Measurements from ENCODE around the gene TMEM184A. TPM values are rescaled to one million over a fixed set of nuclear protein-coding genes. Genes with fewer than 3 reads are reported as not detected.

The TMEM184A gene
- polyA plus RNA-seq, 4 donors: 30.0 to 55.0 (median 44.3) TPM

- peak overlapping the region; percentile 31 to 53 (median 42) for H3K4me3 ChIP-seq (ENCODE audit: low read depth in 1 of 3, low read length in 3 of 3)
- no peaks in the 10 kb centered on the region for H3K27me3 ChIP-seq (ENCODE audit: control insufficient read depth in 3 of 3, insufficient read depth in 3 of 3, low read length in 3 of 3)
- FAIRE-seq (no peak), DNase-seq (peak; percentile 91 to 96)
- peak overlapping the region; percentile 91 to 98 (median 92) for H3K27ac ChIP-seq (ENCODE audit: low read depth in 1 of 3, low read length in 2 of 3)
- WGBS, 3 donors: 19 to 33% (median 32%) methylated on average over 47 to 52 of the region's 52 CpGs
- H3K9me3 ChIP-seq (ENCODE audit: control insufficient read depth in 2 of 2, insufficient read depth in 1 of 2, low read depth in 1 of 2, low read length in 1 of 2): no peaks in the 10 kb centered on the region
- H3K4me1 ChIP-seq (ENCODE audit: control insufficient read depth in 3 of 3, insufficient read depth in 2 of 3, low read depth in 1 of 3, low read length in 2 of 3): peaks cover 4 to 47% (median 19%) of the 10 kb centered on the region in 3 donors
- H3K36me3 ChIP-seq (ENCODE audit: control insufficient read depth in 3 of 3, insufficient read depth in 2 of 3, low read depth in 1 of 3, low read length in 3 of 3): peaks cover 10 to 86% (median 17%) of the 10 kb centered on the region in 3 donors
These were observed 19.1 kb downstream of the TMEM184A start for GRCh38 chr7:1536743-1537534.

- DNase-seq (no peak), FAIRE-seq (no peak)
- H3K4me1 ChIP-seq (ENCODE audit: control insufficient read depth in 3 of 3, insufficient read depth in 2 of 3, low read depth in 1 of 3, low read length in 2 of 3): peaks cover 4 to 52% (median 19%) of the 10 kb centered on the region in 3 donors
- peak overlapping the region; percentile 91 to 98 (median 92) for H3K27ac ChIP-seq (ENCODE audit: low read depth in 1 of 3, low read length in 2 of 3)
- H3K9me3 ChIP-seq (ENCODE audit: control insufficient read depth in 2 of 2, insufficient read depth in 1 of 2, low read depth in 1 of 2, low read length in 1 of 2): no peaks in the 10 kb centered on the region
- no peaks in the 10 kb centered on the region for H3K27me3 ChIP-seq (ENCODE audit: control insufficient read depth in 3 of 3, insufficient read depth in 3 of 3, low read length in 3 of 3)
- 65 to 75% (median 72%) methylated on average over 7 of the region's 7 CpGs for WGBS, 3 donors
- peaks cover 10 to 80% (median 17%) of the 10 kb centered on the region in 3 donors for H3K36me3 ChIP-seq (ENCODE audit: control insufficient read depth in 3 of 3, insufficient read depth in 2 of 3, low read depth in 1 of 3, low read length in 3 of 3)
- H3K4me3 ChIP-seq (ENCODE audit: low read depth in 1 of 3, low read length in 3 of 3): peak overlapping the region in 1 of 3 donors; percentile 53
These were observed 19.6 kb downstream of the TMEM184A start for GRCh38 chr7:1536455-1536742.

- Histone ChIP-seq H3K4me3 (ENCODE audit: low read depth in 1 of 3, low read length in 3 of 3) (no peak overlapping the region), H3K9me3 (ENCODE audit: control insufficient read depth in 2 of 2, insufficient read depth in 1 of 2, low read depth in 1 of 2, low read length in 1 of 2) (no peaks in the 10 kb centered on the region), H3K4me1 (ENCODE audit: control insufficient read depth in 3 of 3, insufficient read depth in 2 of 3, low read depth in 1 of 3, low read length in 2 of 3) (peaks cover 4 to 53% (median 19%) of the 10 kb centered on the region in 3 donors), H3K36me3 (ENCODE audit: control insufficient read depth in 3 of 3, insufficient read depth in 2 of 3, low read depth in 1 of 3, low read length in 3 of 3) (peaks cover 10 to 75% (median 14%) of the 10 kb centered on the region in 3 donors), H3K27me3 (ENCODE audit: control insufficient read depth in 3 of 3, insufficient read depth in 3 of 3, low read length in 3 of 3) (no peaks in the 10 kb centered on the region), H3K27ac (ENCODE audit: low read depth in 1 of 3, low read length in 2 of 3) (peak overlapping the region; percentile 17 to 98 (median 91))
- WGBS, 3 donors: 85 to 87% (median 86%) methylated on average over 42 of the region's 42 CpGs
- DNase-seq: no peak
- no peak for FAIRE-seq
These were observed 20.1 kb downstream of the TMEM184A start for GRCh38 chr7:1535701-1536454.

- no peaks in the 10 kb centered on the region for H3K27me3 ChIP-seq (ENCODE audit: control insufficient read depth in 3 of 3, insufficient read depth in 3 of 3, low read length in 3 of 3)
- peaks cover 4 to 56% (median 19%) of the 10 kb centered on the region in 3 donors for H3K4me1 ChIP-seq (ENCODE audit: control insufficient read depth in 3 of 3, insufficient read depth in 2 of 3, low read depth in 1 of 3, low read length in 2 of 3)
- peaks cover 7 to 67% (median 7%) of the 10 kb centered on the region in 3 donors for H3K36me3 ChIP-seq (ENCODE audit: control insufficient read depth in 3 of 3, insufficient read depth in 2 of 3, low read depth in 1 of 3, low read length in 3 of 3)
- H3K27ac ChIP-seq (ENCODE audit: low read depth in 1 of 3, low read length in 2 of 3): no peak overlapping the region
- DNase-seq (no peak), FAIRE-seq (no peak)
- H3K9me3 ChIP-seq (ENCODE audit: control insufficient read depth in 2 of 2, insufficient read depth in 1 of 2, low read depth in 1 of 2, low read length in 1 of 2): no peaks in the 10 kb centered on the region
- no peak overlapping the region for H3K4me3 ChIP-seq (ENCODE audit: low read depth in 1 of 3, low read length in 3 of 3)
- 63 to 64% (median 64%) methylated on average over 6 of the region's 6 CpGs for WGBS, 3 donors
These were observed 20.9 kb downstream of the TMEM184A start for GRCh38 chr7:1535100-1535458.

GRCh38 chr7:1534330-1535099, 21.5 kb downstream of the TMEM184A start:
- peak overlapping the region in 1 of 3 donors; percentile 8 for H3K4me3 ChIP-seq (ENCODE audit: low read depth in 1 of 3, low read length in 3 of 3)
- H3K9me3 ChIP-seq (ENCODE audit: control insufficient read depth in 2 of 2, insufficient read depth in 1 of 2, low read depth in 1 of 2, low read length in 1 of 2): no peaks in the 10 kb centered on the region
- peaks cover 2 to 61% (median 4%) of the 10 kb centered on the region in 3 donors for H3K36me3 ChIP-seq (ENCODE audit: control insufficient read depth in 3 of 3, insufficient read depth in 2 of 3, low read depth in 1 of 3, low read length in 3 of 3)
- peaks cover 4 to 62% (median 19%) of the 10 kb centered on the region in 3 donors for H3K4me1 ChIP-seq (ENCODE audit: control insufficient read depth in 3 of 3, insufficient read depth in 2 of 3, low read depth in 1 of 3, low read length in 2 of 3)
- H3K27me3 ChIP-seq (ENCODE audit: control insufficient read depth in 3 of 3, insufficient read depth in 3 of 3, low read length in 3 of 3): no peaks in the 10 kb centered on the region
- DNase-seq (no peak), FAIRE-seq (no peak)
- H3K27ac ChIP-seq (ENCODE audit: low read depth in 1 of 3, low read length in 2 of 3): peak overlapping the region in 2 of 3 donors; percentile 12 to 98
- WGBS, 3 donors: 83 to 85% (median 84%) methylated on average over 27 to 30 of the region's 30 CpGs

- DNase-seq: peak in 1 of 2 donors; percentile 41
- H3K9me3 ChIP-seq (ENCODE audit: control insufficient read depth in 2 of 2, insufficient read depth in 1 of 2, low read depth in 1 of 2, low read length in 1 of 2): no peaks in the 10 kb centered on the region
- H3K4me3 ChIP-seq (ENCODE audit: low read depth in 1 of 3, low read length in 3 of 3): peak overlapping the region in 1 of 3 donors; percentile 41
- 63 to 67% (median 65%) methylated on average over 23 to 24 of the region's 24 CpGs for WGBS, 3 donors
- H3K27me3 ChIP-seq (ENCODE audit: control insufficient read depth in 3 of 3, insufficient read depth in 3 of 3, low read length in 3 of 3): no peaks in the 10 kb centered on the region
- H3K4me1 ChIP-seq (ENCODE audit: control insufficient read depth in 3 of 3, insufficient read depth in 2 of 3, low read depth in 1 of 3, low read length in 2 of 3): peaks cover 4 to 58% (median 19%) of the 10 kb centered on the region in 3 donors
- no peak for FAIRE-seq
- H3K36me3 ChIP-seq (ENCODE audit: control insufficient read depth in 3 of 3, insufficient read depth in 2 of 3, low read depth in 1 of 3, low read length in 3 of 3): peaks cover 0 to 54% (median 0%) of the 10 kb centered on the region in 3 donors
- H3K27ac ChIP-seq (ENCODE audit: low read depth in 1 of 3, low read length in 2 of 3): peak overlapping the region; percentile 84 to 98 (median 97)
These were observed 22.3 kb downstream of the TMEM184A start for GRCh38 chr7:1533547-1534329.

GRCh38 chr7:1533255-1533546, 22.8 kb downstream of the TMEM184A start:
- H3K4me1 ChIP-seq (ENCODE audit: control insufficient read depth in 3 of 3, insufficient read depth in 2 of 3, low read depth in 1 of 3, low read length in 2 of 3): peaks cover 4 to 53% (median 18%) of the 10 kb centered on the region in 3 donors
- peak overlapping the region; percentile 84 to 98 (median 97) for H3K27ac ChIP-seq (ENCODE audit: low read depth in 1 of 3, low read length in 2 of 3)
- WGBS, 3 donors: 22 to 28% (median 28%) methylated on average over 9 of the region's 9 CpGs
- no peaks in the 10 kb centered on the region for H3K9me3 ChIP-seq (ENCODE audit: control insufficient read depth in 2 of 2, insufficient read depth in 1 of 2, low read depth in 1 of 2, low read length in 1 of 2)
- peaks cover 0 to 48% (median 0%) of the 10 kb centered on the region in 3 donors for H3K36me3 ChIP-seq (ENCODE audit: control insufficient read depth in 3 of 3, insufficient read depth in 2 of 3, low read depth in 1 of 3, low read length in 3 of 3)
- peak overlapping the region; percentile 8 to 41 (median 22) for H3K4me3 ChIP-seq (ENCODE audit: low read depth in 1 of 3, low read length in 3 of 3)
- DNase-seq: no peak
- H3K27me3 ChIP-seq (ENCODE audit: control insufficient read depth in 3 of 3, insufficient read depth in 3 of 3, low read length in 3 of 3): no peaks in the 10 kb centered on the region
- no peak for FAIRE-seq

Data from small intestine (tissue), 7 donors.